Ishikawa (cell line): ENCODE data around the gene FERMT3.
A peak's percentile ranks its signal among the peaks of the same experiment; 100 is the strongest.

Source experiments
- CEBPB ChIP-seq: IDR thresholded peaks from 2 replicates; pipeline ENCODE4 v1.6.1; 2012
- CREB1 ChIP-seq: IDR thresholded peaks from 2 replicates; pipeline ENCODE4 v1.6.1; 2012; ENCODE audit warnings: low read depth
- EGR1 ChIP-seq: IDR thresholded peaks from 2 replicates; pipeline ENCODE4 v1.6.1; 2012
- EP300 ChIP-seq: IDR thresholded peaks from 2 replicates; pipeline ENCODE4 v1.6.1; 2012; ENCODE audit warnings: borderline replicate concordance
- FOXM1 ChIP-seq: IDR thresholded peaks from 2 replicates; pipeline ENCODE4 v1.6.1; 2012; ENCODE audit warnings: low read depth, borderline replicate concordance
- NFIC ChIP-seq: IDR thresholded peaks from 2 replicates; pipeline ENCODE4 v1.6.1; 2012
- RAD21 ChIP-seq: IDR thresholded peaks from 2 replicates; pipeline ENCODE4 v1.6.1; 2012; ENCODE audit warnings: low read depth
- TAF1 ChIP-seq: IDR thresholded peaks from 2 replicates; pipeline ENCODE4 v1.6.1; 2012; ENCODE audit warnings: low read depth, mild to moderate bottlenecking
- TCF12 ChIP-seq: IDR thresholded peaks from 2 replicates; pipeline ENCODE4 v1.6.1; 2012; ENCODE audit warnings: low read depth
- TEAD4 ChIP-seq: IDR thresholded peaks from 2 replicates; pipeline ENCODE4 v1.6.1; 2012
- YY1 ChIP-seq: IDR thresholded peaks from 2 replicates; pipeline ENCODE4 v1.6.1; 2012; ENCODE audit warnings: low read depth
- ZBTB7A ChIP-seq: IDR thresholded peaks from 2 replicates; pipeline ENCODE4 v1.6.1; 2012; ENCODE audit warnings: low read depth
- TF ChIP-seq, protein P1 (sequence below): IDR thresholded peaks from 2 replicates; pipeline ENCODE4 v1.6.1; 2012
- TF ChIP-seq, protein P2 (sequence below): IDR thresholded peaks from 2 replicates; pipeline ENCODE4 v1.6.1; 2012; ENCODE audit warnings: low read depth, mild to moderate bottlenecking
- TF ChIP-seq, protein P3 (sequence below): IDR thresholded peaks from 2 replicates; pipeline ENCODE4 v1.6.1; 2012

Gene FERMT3

DNA sequence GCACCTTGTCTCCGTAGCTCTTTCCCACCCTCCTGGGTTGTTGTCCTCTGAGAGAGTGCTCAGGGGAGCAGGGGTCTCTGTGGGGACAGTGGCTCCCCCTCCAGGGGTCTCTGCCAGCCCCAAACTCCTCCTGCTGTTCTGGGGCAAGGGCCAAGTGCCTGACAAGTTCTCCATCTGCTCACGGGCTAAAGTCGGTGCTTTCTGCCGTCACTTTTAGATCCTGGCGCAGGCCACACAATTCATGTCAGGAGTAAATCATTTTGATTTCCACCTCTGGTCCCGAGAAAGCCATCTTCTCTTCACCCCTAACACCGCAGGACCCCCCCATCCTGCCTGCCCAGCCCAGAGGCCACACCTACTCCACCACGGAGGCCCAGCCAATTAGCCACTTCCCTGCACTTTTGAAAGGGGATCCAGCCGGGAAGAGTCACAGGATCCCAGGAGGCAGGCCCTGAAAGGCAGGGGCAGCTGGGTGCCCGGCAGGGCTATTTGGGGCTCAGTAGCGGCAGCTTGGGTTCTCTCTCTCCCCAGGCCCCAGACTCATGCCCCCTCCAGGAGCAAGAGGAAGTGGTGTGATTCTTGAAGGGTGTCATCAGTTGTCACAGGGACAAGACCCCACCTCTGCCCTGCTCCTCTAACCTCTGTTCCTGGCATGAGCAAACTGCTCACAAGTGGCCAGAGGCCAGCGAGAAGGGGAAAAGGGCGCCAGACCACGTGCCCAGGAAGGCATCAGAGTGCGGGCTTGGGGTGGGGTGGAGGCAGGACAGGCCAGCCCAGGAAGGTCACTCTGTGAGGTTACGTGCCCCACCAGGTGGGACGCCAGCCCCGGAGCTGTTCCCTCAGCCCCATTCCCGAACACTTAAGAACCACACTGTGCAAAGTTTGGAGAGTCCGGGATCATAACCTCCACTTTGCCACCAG, 41.9 kb upstream of the FERMT3 start:
- no peak for TF ChIP-seq EP300
- no peak; the same call in 1 of the 2 replicates for TF ChIP-seq ZBTB7A
- TF ChIP-seq, protein P1, sequence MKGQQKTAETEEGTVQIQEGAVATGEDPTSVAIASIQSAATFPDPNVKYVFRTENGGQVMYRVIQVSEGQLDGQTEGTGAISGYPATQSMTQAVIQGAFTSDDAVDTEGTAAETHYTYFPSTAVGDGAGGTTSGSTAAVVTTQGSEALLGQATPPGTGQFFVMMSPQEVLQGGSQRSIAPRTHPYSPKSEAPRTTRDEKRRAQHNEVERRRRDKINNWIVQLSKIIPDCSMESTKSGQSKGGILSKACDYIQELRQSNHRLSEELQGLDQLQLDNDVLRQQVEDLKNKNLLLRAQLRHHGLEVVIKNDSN: peak; percentile 80
- TF ChIP-seq CREB1: no peak
- TF ChIP-seq, protein P2, sequence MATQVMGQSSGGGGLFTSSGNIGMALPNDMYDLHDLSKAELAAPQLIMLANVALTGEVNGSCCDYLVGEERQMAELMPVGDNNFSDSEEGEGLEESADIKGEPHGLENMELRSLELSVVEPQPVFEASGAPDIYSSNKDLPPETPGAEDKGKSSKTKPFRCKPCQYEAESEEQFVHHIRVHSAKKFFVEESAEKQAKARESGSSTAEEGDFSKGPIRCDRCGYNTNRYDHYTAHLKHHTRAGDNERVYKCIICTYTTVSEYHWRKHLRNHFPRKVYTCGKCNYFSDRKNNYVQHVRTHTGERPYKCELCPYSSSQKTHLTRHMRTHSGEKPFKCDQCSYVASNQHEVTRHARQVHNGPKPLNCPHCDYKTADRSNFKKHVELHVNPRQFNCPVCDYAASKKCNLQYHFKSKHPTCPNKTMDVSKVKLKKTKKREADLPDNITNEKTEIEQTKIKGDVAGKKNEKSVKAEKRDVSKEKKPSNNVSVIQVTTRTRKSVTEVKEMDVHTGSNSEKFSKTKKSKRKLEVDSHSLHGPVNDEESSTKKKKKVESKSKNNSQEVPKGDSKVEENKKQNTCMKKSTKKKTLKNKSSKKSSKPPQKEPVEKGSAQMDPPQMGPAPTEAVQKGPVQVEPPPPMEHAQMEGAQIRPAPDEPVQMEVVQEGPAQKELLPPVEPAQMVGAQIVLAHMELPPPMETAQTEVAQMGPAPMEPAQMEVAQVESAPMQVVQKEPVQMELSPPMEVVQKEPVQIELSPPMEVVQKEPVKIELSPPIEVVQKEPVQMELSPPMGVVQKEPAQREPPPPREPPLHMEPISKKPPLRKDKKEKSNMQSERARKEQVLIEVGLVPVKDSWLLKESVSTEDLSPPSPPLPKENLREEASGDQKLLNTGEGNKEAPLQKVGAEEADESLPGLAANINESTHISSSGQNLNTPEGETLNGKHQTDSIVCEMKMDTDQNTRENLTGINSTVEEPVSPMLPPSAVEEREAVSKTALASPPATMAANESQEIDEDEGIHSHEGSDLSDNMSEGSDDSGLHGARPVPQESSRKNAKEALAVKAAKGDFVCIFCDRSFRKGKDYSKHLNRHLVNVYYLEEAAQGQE: no peak
- TF ChIP-seq, protein P3, sequence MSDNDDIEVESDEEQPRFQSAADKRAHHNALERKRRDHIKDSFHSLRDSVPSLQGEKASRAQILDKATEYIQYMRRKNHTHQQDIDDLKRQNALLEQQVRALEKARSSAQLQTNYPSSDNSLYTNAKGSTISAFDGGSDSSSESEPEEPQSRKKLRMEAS: peak; percentile 83
- TF ChIP-seq YY1: no peak
- 0 out of 2 replicates have a peak, but pooled peaks have one; percentile 35 for TF ChIP-seq TAF1

DNA sequence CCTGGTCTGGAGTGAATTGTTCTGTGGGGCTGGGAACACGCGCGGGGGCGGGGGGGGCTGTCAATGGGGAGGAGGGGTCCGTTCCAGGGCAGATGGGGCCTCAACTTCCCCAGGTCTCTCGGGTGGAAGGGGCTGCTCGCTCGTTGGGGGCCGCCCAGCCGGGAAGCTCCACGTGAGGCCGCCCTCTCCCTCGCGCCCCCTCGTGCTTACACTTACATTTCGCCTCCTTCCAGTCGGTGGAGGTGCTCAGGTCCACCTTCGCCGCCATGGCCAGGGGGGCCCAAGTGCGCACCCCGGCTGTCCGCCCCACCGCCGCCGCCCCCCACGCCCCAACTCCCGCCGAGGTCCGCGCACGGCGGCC, 41.1 kb upstream of the FERMT3 start:
- TF ChIP-seq TAF1 (no peak), RAD21 (no peak), CREB1 (no peak), EP300 (no peak), TCF12 (no peak), FOXM1 (no peak), EGR1 (no peak), YY1 (0 out of 2 replicates have a peak, but pooled peaks have one; percentile 23), CEBPB (no peak), TEAD4 (no peak), ZBTB7A (no peak), NFIC (no peak)
- TF ChIP-seq, protein P2: no peak
- TF ChIP-seq, protein P3: no peak
- TF ChIP-seq, protein P1: peak; percentile 15; the same call in 1 of the 2 replicates

DNA sequence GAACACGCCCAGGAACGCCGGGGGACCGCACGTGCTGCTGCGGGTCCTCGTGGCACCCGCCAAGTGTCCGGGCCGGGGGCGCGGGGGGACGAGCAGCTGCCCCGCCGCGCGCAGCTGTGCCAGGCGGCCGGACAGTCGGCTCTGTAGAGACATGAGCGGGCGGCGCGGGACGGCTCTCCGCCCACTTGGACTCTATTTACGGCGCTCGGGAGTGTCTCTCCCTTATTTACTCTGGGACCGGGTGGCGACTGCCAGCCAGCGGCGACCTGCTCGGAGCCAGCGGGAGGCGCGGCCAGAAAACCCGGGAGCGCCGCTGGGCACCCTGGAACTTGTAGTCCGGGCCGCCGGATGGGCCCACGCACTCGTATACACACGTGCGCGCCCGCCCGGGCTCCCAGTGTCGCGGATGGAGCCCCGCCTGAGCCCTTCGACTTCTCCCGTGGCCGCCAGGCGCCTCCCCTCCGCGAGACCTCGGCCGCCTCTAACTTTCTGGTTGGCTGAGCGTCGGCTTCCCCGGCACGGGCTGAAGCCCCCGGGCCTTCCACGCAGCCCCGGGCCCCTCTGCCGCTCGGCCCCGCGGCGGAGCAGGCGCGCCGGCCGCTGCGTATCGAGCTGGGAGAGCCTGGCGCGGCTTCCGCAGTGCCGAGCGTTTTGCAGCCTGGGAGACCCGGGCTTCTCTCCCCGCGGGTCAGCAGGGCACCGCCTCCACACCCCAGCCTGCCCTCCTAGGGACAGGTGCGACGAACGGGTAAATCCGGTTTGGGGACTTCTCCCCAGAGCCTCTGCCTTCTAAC, 40.5 kb upstream of the FERMT3 start, which contains the start of gene MACROD1:
MACROD1 (minus strand) TSS at position 272 of the 794 bp plus-strand sequence; CDS start at position 153, 119 bp downstream.
- peak; percentile 90 for TF ChIP-seq TCF12
- TF ChIP-seq, protein P3: peak; percentile 86
- peak; percentile 22; the same call in 1 of the 2 replicates for TF ChIP-seq CEBPB
- TF ChIP-seq NFIC: peak; percentile 69
- TF ChIP-seq, protein P2: no peak
- TF ChIP-seq RAD21: peak; percentile 24; the same call in 1 of the 2 replicates
- TF ChIP-seq FOXM1: peak; percentile 50; the same call in 1 of the 2 replicates
- 0 out of 2 replicates have a peak, but pooled peaks have one; percentile 15 for TF ChIP-seq CREB1
- TF ChIP-seq, protein P1: peak; percentile 60
- 0 out of 2 replicates have a peak, but pooled peaks have one; percentile 8 for TF ChIP-seq YY1
- TF ChIP-seq EP300: peak; percentile 68
- TF ChIP-seq TEAD4: peak; percentile 73
- no peak; the same call in none of the 2 replicates for TF ChIP-seq TAF1
- TF ChIP-seq EGR1: peak; percentile 38; the same call in 1 of the 2 replicates
- peak; percentile 3; the same call in 1 of the 2 replicates for TF ChIP-seq ZBTB7A
